ENCODE data around the gene CDC20.

Gene CDC20

GRCh38 chr1:43376723-43377235 is 18.0 kb downstream of the CDC20 start:
- no peak overlapping the region for H3K4me3 ChIP-seq (ENCODE audit: control insufficient read depth, low read depth, low read length)
- no peak for TF ChIP-seq CTCF (conservative IDR thresholded peaks at IDR 0.05; ENCODE audit: control insufficient read depth, insufficient read depth, low read depth, low read length)
- no peak for DNase-seq (ENCODE audit: low read depth)

GRCh38 chr1:43377831-43378230 is 19.1 kb downstream of the CDC20 start:
- H3K4me3 ChIP-seq (ENCODE audit: control insufficient read depth, low read depth, low read length) = no peak overlapping the region
- no peak for TF ChIP-seq CTCF (conservative IDR thresholded peaks at IDR 0.05; ENCODE audit: control insufficient read depth, insufficient read depth, low read depth, low read length)
- no peak for DNase-seq (ENCODE audit: low read depth)

- DNase-seq (ENCODE audit: low read depth) = no peak
- TF ChIP-seq CTCF (conservative IDR thresholded peaks at IDR 0.05; ENCODE audit: control insufficient read depth, insufficient read depth, low read depth, low read length) = no peak
- H3K4me3 ChIP-seq (ENCODE audit: control insufficient read depth, low read depth, low read length) = no peak overlapping the region
Observed at GRCh38 chr1:43379476-43379875, 20.7 kb downstream of the CDC20 start.

- H3K4me3 ChIP-seq (ENCODE audit: control insufficient read depth, low read depth, low read length) = no peak overlapping the region
- DNase-seq (ENCODE audit: low read depth) = no peak
- no peak for TF ChIP-seq CTCF (conservative IDR thresholded peaks at IDR 0.05; ENCODE audit: control insufficient read depth, insufficient read depth, low read depth, low read length)
Observed at GRCh38 chr1:43381612-43382011, 22.8 kb downstream of the CDC20 start.

- no peak for DNase-seq (ENCODE audit: low read depth)
- no peak for TF ChIP-seq CTCF (conservative IDR thresholded peaks at IDR 0.05; ENCODE audit: control insufficient read depth, insufficient read depth, low read depth, low read length)
Observed at GRCh38 chr1:43382027-43382779, 23.4 kb downstream of the CDC20 start.

GRCh38 chr1:43383449-43383848 is 24.7 kb downstream of the CDC20 start:
- no peak overlapping the region for H3K4me3 ChIP-seq (ENCODE audit: control insufficient read depth, low read depth, low read length)
- DNase-seq (ENCODE audit: low read depth) = no peak
- TF ChIP-seq CTCF (conservative IDR thresholded peaks at IDR 0.05; ENCODE audit: control insufficient read depth, insufficient read depth, low read depth, low read length) = no peak

More at GRCh38 chr1:43382027-43382779, 23.4 kb downstream of the CDC20 start:
- H3K4me3 ChIP-seq (ENCODE audit: control insufficient read depth, low read depth, low read length) = no peak overlapping the region
